HG03521 (cell line): ENCODE data around the gene NCR2.

Experiments used
- ATAC-seq: cut with Tn5 transposase; IDR thresholded peaks from one replicate; pipeline ENCODE4 v1.9.1; 2021; ENCODE audit warnings: mild to moderate bottlenecking, moderate library complexity; ENCODE audit not compliant: unreplicated experiment

Gene NCR2

GRCh38 chr6:41392246-41392645 is 56.8 kb downstream of the NCR2 start:
- ATAC-seq = no peak

- no peak for ATAC-seq
Observed at GRCh38 chr6:41396335-41396734, 60.9 kb downstream of the NCR2 start.

GRCh38 chr6:41399424-41399823 is 64.0 kb downstream of the NCR2 start:
- no peak for ATAC-seq
